HG03064 (cell line): Measurements from ENCODE around the gene PTF1A.
"Not testable (repeated sequence)": the region's sequence is repeated elsewhere in the genome, so short reads cannot be mapped to it uniquely, and the experiment has no call there.

Source experiments
- ATAC-seq: cut with Tn5 transposase; IDR thresholded peaks from one replicate; pipeline ENCODE4 v1.9.1; 2021; ENCODE audit warnings: low read depth; ENCODE audit not compliant: unreplicated experiment

The PTF1A gene

DNA sequence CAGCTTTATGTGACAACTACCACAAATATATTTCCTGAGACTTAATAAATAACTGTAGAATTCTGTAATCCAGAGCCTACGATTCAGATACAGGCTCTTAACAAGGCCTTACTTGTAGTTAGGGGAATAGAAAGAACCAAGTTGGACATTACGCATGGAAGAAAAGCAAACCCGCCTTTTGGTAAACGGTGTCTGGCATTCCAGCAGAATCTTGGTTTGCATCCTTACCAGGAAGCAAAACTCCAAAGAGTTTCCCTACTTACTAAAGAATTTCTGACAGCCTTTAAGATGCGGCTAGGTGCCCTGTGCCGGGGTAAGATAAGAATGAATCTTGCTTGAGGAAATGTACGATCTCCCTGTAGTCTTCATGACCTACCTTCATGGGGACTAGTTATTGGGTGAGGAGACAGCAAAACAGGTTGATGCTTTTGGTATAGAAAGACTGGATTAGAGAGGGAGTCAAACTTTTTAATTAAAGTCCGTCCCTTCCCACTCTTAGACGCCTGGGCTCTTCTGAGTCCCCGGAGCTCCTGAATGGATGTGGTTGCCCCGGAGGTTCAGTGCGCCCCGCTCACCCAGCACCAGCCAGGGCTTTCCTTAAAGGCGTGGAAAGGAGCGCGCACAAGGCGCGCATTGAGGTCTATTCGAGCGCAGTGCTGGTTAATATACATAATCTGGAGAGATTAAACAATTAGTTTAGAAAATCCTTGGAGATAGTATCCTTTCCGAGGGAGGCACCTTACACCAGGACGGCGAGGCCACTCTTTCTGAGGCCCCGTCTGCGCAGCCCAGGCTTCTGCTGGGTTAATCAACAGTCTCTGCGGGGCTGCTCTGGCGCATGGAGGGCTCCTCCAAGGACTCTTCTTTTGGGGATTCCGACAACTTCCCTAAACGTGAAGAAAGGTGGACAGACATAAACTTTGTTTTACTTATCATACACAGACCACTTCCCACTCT lies 11.5 kb downstream of the PTF1A start:
- ATAC-seq, result no peak

DNA sequence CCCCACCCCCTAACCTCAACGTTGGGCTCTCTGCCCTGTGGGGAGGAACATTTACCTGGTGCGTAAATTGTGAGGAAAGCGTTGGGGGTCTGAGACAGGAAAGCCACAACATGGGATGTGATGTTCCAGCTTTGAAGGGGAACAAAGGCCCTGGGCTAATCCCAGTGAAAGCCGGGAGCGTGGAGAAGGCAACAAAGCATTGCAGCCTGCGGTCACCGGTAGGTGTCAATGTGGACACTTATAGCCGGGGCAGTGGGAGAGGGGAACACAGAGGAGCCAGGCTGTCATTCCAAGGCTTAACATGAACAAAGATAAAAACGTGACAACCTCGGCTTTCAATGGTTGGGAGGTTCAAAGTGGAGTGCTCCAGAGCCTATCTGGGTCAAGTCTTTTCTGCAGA lies 12.7 kb downstream of the PTF1A start:
- no peak for ATAC-seq

- no peak for ATAC-seq
These were observed 14.0 kb downstream of the PTF1A start for GRCh38 chr10:23205972-23206642.

GRCh38 chr10:23217471-23217870 lies 25.4 kb downstream of the PTF1A start:
- ATAC-seq, result no peak

- no peak for ATAC-seq
These were observed 38.5 kb downstream of the PTF1A start for GRCh38 chr10:23230582-23230981.

GRCh38 chr10:23238015-23238414 lies 45.9 kb downstream of the PTF1A start:
- no peak for ATAC-seq

DNA sequence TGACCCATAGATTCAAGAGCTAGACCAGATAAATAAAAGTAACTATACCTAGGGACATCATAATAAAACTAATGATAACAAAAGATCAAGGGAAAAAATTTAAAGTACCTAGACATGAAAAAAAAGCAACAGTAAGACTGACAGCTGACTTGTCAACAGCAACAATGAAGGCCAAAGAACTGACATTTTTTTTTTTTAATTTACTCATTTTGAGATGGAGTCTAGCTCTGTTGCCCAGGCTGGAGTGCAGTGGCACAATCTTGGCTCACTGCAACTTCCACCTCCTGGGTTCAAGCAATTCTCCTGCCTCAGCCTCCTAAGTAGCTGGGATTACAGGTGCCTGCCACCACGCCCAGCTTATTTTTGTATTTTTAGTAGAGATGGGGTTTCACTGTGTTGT lies 49.7 kb downstream of the PTF1A start:
- ATAC-seq, result not testable (repeated sequence)
